ENCODE results near the gene DIAPH1.
"Not testable (repeated sequence)": the region's sequence is repeated elsewhere in the genome, so short reads cannot be mapped to it uniquely, and the experiment has no call there.

Gene DIAPH1

GRCh38 chr5:141639357-141640050, 20.7 kb upstream of the DIAPH1 start:
- DNase-seq = no peak

- no peak for DNase-seq
Measured at GRCh38 chr5:141638771-141639170, 20.0 kb upstream of the DIAPH1 start.

GRCh38 chr5:141637767-141638419, 19.1 kb upstream of the DIAPH1 start:
- DNase-seq = peak; percentile 38

GRCh38 chr5:141637123-141637766, 18.4 kb upstream of the DIAPH1 start:
- peak; percentile 9 for DNase-seq

- DNase-seq = peak; percentile 96
Measured at GRCh38 chr5:141636413-141637122, 17.8 kb upstream of the DIAPH1 start, which contains the start of the genes HDAC3 and RELL2. TSS of gene HDAC3 (minus strand) at chr5:141636849. CDS start at chr5:141636790, 59 bp downstream. TSS of gene RELL2 (plus strand) at chr5:141636997. CDS start at chr5:141638226, 1,229 bp downstream.

GRCh38 chr5:141636106-141636412, 17.3 kb upstream of the DIAPH1 start:
- no peak for DNase-seq

GRCh38 chr5:141635646-141636045, 16.8 kb upstream of the DIAPH1 start:
- DNase-seq = no peak

- DNase-seq = no peak
Measured at GRCh38 chr5:141634720-141635119, 15.9 kb upstream of the DIAPH1 start.

GRCh38 chr5:141633871-141634561, 15.2 kb upstream of the DIAPH1 start:
- peak; percentile 45 for DNase-seq

- no peak for DNase-seq
Measured at GRCh38 chr5:141632650-141633049, 13.8 kb upstream of the DIAPH1 start.

- no peak for DNase-seq
Measured at GRCh38 chr5:141630570-141631140, 11.9 kb upstream of the DIAPH1 start.

GRCh38 chr5:141628175-141628788, 9.5 kb upstream of the DIAPH1 start:
- no peak for DNase-seq

GRCh38 chr5:141623611-141624010, 4.8 kb upstream of the DIAPH1 start:
- DNase-seq = peak; percentile 35

- peak; percentile 93 for DNase-seq
Measured at GRCh38 chr5:141623186-141623585, 4.4 kb upstream of the DIAPH1 start.

- DNase-seq = peak; percentile 40
Measured at GRCh38 chr5:141618030-141618803, 583 bp downstream of the DIAPH1 start.

GRCh38 chr5:141617682-141618029, 1.1 kb downstream of the DIAPH1 start:
- DNase-seq = no peak

GRCh38 chr5:141617128-141617527, 1.7 kb downstream of the DIAPH1 start:
- DNase-seq = no peak

GRCh38 chr5:141615991-141616720, 2.6 kb downstream of the DIAPH1 start:
- no peak for DNase-seq

GRCh38 chr5:141613344-141613743, 5.5 kb downstream of the DIAPH1 start:
- no peak for DNase-seq

- no peak for DNase-seq
Measured at GRCh38 chr5:141611289-141611688, 7.5 kb downstream of the DIAPH1 start.

- DNase-seq = not testable (repeated sequence)
Measured at GRCh38 chr5:141609921-141610320, 8.9 kb downstream of the DIAPH1 start.

Measured in suppressor macrophage treated with lipopolysaccharide for 4 hours (primary cell).